Measurements from ENCODE around the gene BCL2L1.

Gene BCL2L1

GRCh38 chr20:31723319-31724078 is 831 bp upstream of the BCL2L1 start:
- DNase-seq, result peak; percentile 98

GRCh38 chr20:31723069-31723318 is 326 bp upstream of the BCL2L1 start:
- DNase-seq, result no peak

GRCh38 chr20:31721408-31722256 is 1.0 kb downstream of the BCL2L1 start:
- peak; percentile 42 to 44 for DNase-seq

GRCh38 chr20:31720486-31721407 is 1.9 kb downstream of the BCL2L1 start:
- peak in 1 of 2 donors; percentile 37 for DNase-seq

GRCh38 chr20:31719644-31720485 is 2.8 kb downstream of the BCL2L1 start:
- no peak for DNase-seq

GRCh38 chr20:31718952-31719643 is 3.6 kb downstream of the BCL2L1 start:
- no peak for DNase-seq

GRCh38 chr20:31717478-31718201 is 5.0 kb downstream of the BCL2L1 start:
- peak in 1 of 2 donors; percentile 41 for DNase-seq

GRCh38 chr20:31716818-31717477 is 5.7 kb downstream of the BCL2L1 start:
- no peak for DNase-seq

GRCh38 chr20:31716351-31716750 is 6.3 kb downstream of the BCL2L1 start:
- no peak for DNase-seq

- DNase-seq, result no peak
These were observed 6.9 kb downstream of the BCL2L1 start for GRCh38 chr20:31715766-31716165.

GRCh38 chr20:31713312-31714273 is 9.1 kb downstream of the BCL2L1 start:
- no peak for DNase-seq

GRCh38 chr20:31712564-31713311 is 9.9 kb downstream of the BCL2L1 start:
- no peak for DNase-seq

GRCh38 chr20:31712112-31712553 is 10.5 kb downstream of the BCL2L1 start:
- no peak for DNase-seq

GRCh38 chr20:31711179-31712111 is 11.2 kb downstream of the BCL2L1 start:
- no peak for DNase-seq

GRCh38 chr20:31710423-31711108 is 12.1 kb downstream of the BCL2L1 start:
- DNase-seq, result no peak

GRCh38 chr20:31709939-31710338 is 12.7 kb downstream of the BCL2L1 start:
- no peak for DNase-seq
